GM12878 (cell line): ENCODE data around the gene SIN3A. TPM values are rescaled to one million over a fixed set of nuclear protein-coding genes. Genes with fewer than 3 reads are reported as not detected.

ENCODE experiments used
- ATAC-seq: fragments of 200-7000 bp; cut with Tn5 transposase; 3 replicates; pipeline ENCODE4 v1.9.1; 2020; ENCODE audit warnings: mild to moderate bottlenecking, moderate library complexity
- BruUV-seq: library from RNA; stranded (reverse); fragments of 400-500 nt; replicated peaks from 2 replicates; lab custom pipeline; 2021; lab: Mats Ljungman, UMichigan
- CTCF ChIA-PET: fragments of 300-600 bp; sonication (Branson Sonifier 250); formaldehyde crosslinking; extraction: SDS; loops from one replicate; lab custom pipeline; 2021; ENCODE audit warnings: inconsistent platforms; lab: Yijun Ruan, JAX
- POLR2A ChIA-PET: fragments of 350-600 bp; formaldehyde crosslinking; extraction: SDS; loops from one replicate; lab custom pipeline; 2021; ENCODE audit warnings: inconsistent platforms; lab: Charles Lee
- RAD21 ChIA-PET: fragments of 300-600 bp; sonication (Branson Sonifier 250); formaldehyde crosslinking; loops from one replicate; lab custom pipeline; 2023; ENCODE audit warnings: antibody characterized with exemption; ENCODE audit not compliant: unreplicated experiment; lab: Charles Lee
- SMC1A ChIA-PET: fragments of 300-600 bp; sonication (Branson Sonifier 250); formaldehyde crosslinking; loops from one replicate; lab custom pipeline; 2023; ENCODE audit not compliant: unreplicated experiment, uncharacterized antibody; lab: Charles Lee
- DNase-seq: peaks from one replicate; pipeline ENCODE4 v3.0.0-alpha.2; 2011; ENCODE audit warnings: low read depth, low spot score
- FAIRE-seq: peaks from 3 replicates; lab custom pipeline; 2011; peaks lifted over from hg19 to GRCh38; lab: Jason Lieb, UNC
- H2AFZ ChIP-seq: 2 replicates; pipeline ENCODE4 v1.6.0; 2011; ENCODE audit warnings: low read depth, low read length, control low read depth; ENCODE audit not compliant: control insufficient read depth
- H3K27ac ChIP-seq: 2 replicates; pipeline ENCODE4 v1.5.1; 2011; ENCODE audit warnings: control low read depth; ENCODE audit not compliant: control insufficient read depth, insufficient read depth
- H3K27me3 ChIP-seq, 2 experiments: replicated peaks in 1 of 2; 2 replicates each; pipeline versions ENCODE4 v1.6.0 to v1.6.1; 2011; ENCODE audit warnings: low read length in 1 of 2; ENCODE audit not compliant: control insufficient read depth in 2 of 2, insufficient read depth in 2 of 2
- H3K36me3 ChIP-seq, 2 experiments: 2 replicates each; pipeline ENCODE4 v1.5.1; 2011; ENCODE audit warnings: low read length in 1 of 2; ENCODE audit not compliant: control insufficient read depth in 2 of 2, insufficient read depth in 2 of 2
- H3K4me1 ChIP-seq: 2 replicates; pipeline ENCODE4 v1.6.1; 2011; ENCODE audit warnings: mild to moderate bottlenecking, low read length, moderate library complexity, mixed read lengths; ENCODE audit not compliant: control insufficient read depth, insufficient read depth
- H3K4me2 ChIP-seq: 2 replicates; pipeline ENCODE4 v1.6.0; 2011; ENCODE audit warnings: control low read depth; ENCODE audit not compliant: control insufficient read depth, insufficient read depth
- H3K4me3 ChIP-seq: fragments of 200-600 bp; sonication (generic); 2 replicates; pipeline ENCODE4 v1.5.1; 2016
- H3K79me2 ChIP-seq: 2 replicates; pipeline ENCODE4 v1.6.0; 2011; ENCODE audit warnings: low read length; ENCODE audit not compliant: control insufficient read depth, insufficient read depth
- H3K9ac ChIP-seq: 2 replicates; pipeline ENCODE4 v1.8.0; 2011; ENCODE audit warnings: low read length, control low read depth, mixed read lengths; ENCODE audit not compliant: control insufficient read depth, insufficient read depth
- H3K9me3 ChIP-seq: replicated peaks from 3 replicates; pipeline ENCODE4 v1.5.1; 2011; ENCODE audit warnings: mild to moderate bottlenecking, low read length; ENCODE audit not compliant: control insufficient read depth, insufficient read depth
- H4K20me1 ChIP-seq: 2 replicates; pipeline ENCODE4 v1.6.0; 2011; ENCODE audit not compliant: control insufficient read depth, insufficient read depth
- ATF7 ChIP-seq: fragments of 450-650 bp; IDR thresholded peaks from 2 replicates; pipeline ENCODE4 v1.6.1; 2016; ENCODE audit warnings: low read depth, mild to moderate bottlenecking
- CEBPB ChIP-seq, 2 experiments: fragments of 150-350 bp in 1 of 2; IDR thresholded peaks; 2 replicates each; pipeline ENCODE4 v1.6.1; 2012 to 2014; ENCODE audit warnings: low read depth in 2 of 2, low read length in 2 of 2, borderline replicate concordance in 1 of 2, inconsistent platforms in 1 of 2
- DPF2 ChIP-seq: fragments of 450-650 bp; IDR thresholded peaks from 2 replicates; pipeline ENCODE4 v1.6.1; 2017; ENCODE audit warnings: mild to moderate bottlenecking
- IKZF2 ChIP-seq, 2 experiments: fragments of 450-650 bp; IDR thresholded peaks; 2 replicates each; pipeline ENCODE4 v1.6.1; 2017; ENCODE audit warnings: mild to moderate bottlenecking in 2 of 2, moderate library complexity in 2 of 2
- JUNB ChIP-seq: IDR thresholded peaks from 2 replicates; pipeline ENCODE4 v1.6.1; 2016; ENCODE audit warnings: antibody characterized with exemption, mild to moderate bottlenecking
- MYB ChIP-seq: fragments of 150-350 bp; IDR thresholded peaks from 2 replicates; pipeline ENCODE4 v1.6.1; 2014; ENCODE audit warnings: mild to moderate bottlenecking, low read depth, low read length, borderline replicate concordance
- PAX5 ChIP-seq: IDR thresholded peaks from 2 replicates; pipeline ENCODE4 v1.6.1; 2011; ENCODE audit warnings: low read depth, low read length, borderline replicate concordance
- PAX8 ChIP-seq: fragments of 450-650 bp; IDR thresholded peaks from 2 replicates; pipeline ENCODE4 v1.6.1; 2017; ENCODE audit warnings: mild to moderate bottlenecking, moderate library complexity
- POLR2AphosphoS5 ChIP-seq: IDR thresholded peaks from 2 replicates; pipeline ENCODE4 v1.6.1; 2011; ENCODE audit warnings: mild to moderate bottlenecking, low read length, inconsistent platforms
- SREBF2 ChIP-seq: IDR thresholded peaks from 2 replicates; pipeline ENCODE4 v1.6.1; 2012; ENCODE audit warnings: mild to moderate bottlenecking, low read length
- TCF12 ChIP-seq: IDR thresholded peaks from 2 replicates; pipeline ENCODE4 v1.6.1; 2011; ENCODE audit warnings: low read depth, mild to moderate bottlenecking, low read length
- WGBS: methylation state at CpG from one replicate; pipeline ENCODE4 v1.1.6; 2016; ENCODE audit warnings: low lambda C conversion rate; ENCODE audit not compliant: insufficient replicate concordance, insufficient coverage; ENCODE audit errors: missing lambda C conversion rate; 5-methylcytosine and 5-hydroxymethylcytosine counted together
- in situ Hi-C: fragments of 300-500 bp; cut with MboI; formaldehyde crosslinking; loops from 9 replicates; pipeline ENCODE4 v1.14.3; 2018; ENCODE audit warnings: mixed read lengths
- intact Hi-C: fragments of 100-400 bp; cut with micrococcal nuclease; formaldehyde crosslinking; loops from one replicate; pipeline ENCODE4 v1.14.2; 2022; ENCODE audit not compliant: unreplicated experiment
- polyA plus RNA-seq, 11 experiments: library from polyadenylated mRNA; depleted of rRNA in 4 of 11; unstranded in 6 of 11; stranded (reverse) in 5 of 11; fragments of >200 nt; fragmentation: Nextera tagmentation in 4 of 11; fragmentation: Illumina TruSeq in 1 of 11; extraction: Ambion mirVana in 4 of 11; extraction: Trizol in 1 of 11; gene quantifications; 1 replicate in 1 of 11; 2 replicates in 10 of 11; pipeline versions ENCODE4 v1.2.1 to v1.2.3, GENCODE V29; 2011 to 2016; ENCODE audit warnings: inconsistent platforms in 2 of 11, missing spikeins in 2 of 11, low read depth in 1 of 11
- total RNA-seq, 4 experiments: library from RNA; depleted of rRNA in 3 of 4; stranded (reverse); fragments of >200 nt in 3 of 4; fragmentation: Illumina TruSeq in 1 of 4; extraction: Trizol in 1 of 4; gene quantifications; 2 replicates each; pipeline versions ENCODE4 v1.2.1 to v1.2.3, GENCODE V29; 2013 to 2021

SIN3A gene
- total and polyA plus RNA-seq, 10 of the 15 experiments (the other 5 are each of a cell fraction or from before 2014, with no cell fraction given): 6.4 to 62.2 (median 29.2) TPM

GRCh38 chr15:75364881-75365280 is 86.6 kb downstream of the SIN3A start (continued):
- TF ChIP-seq POLR2AphosphoS5: no peak
- no peak for TF ChIP-seq DPF2
- TF ChIP-seq PAX8: no peak
- TF ChIP-seq IKZF2 (IDR thresholded peaks at IDR 0.05): no peak
- TF ChIP-seq CEBPB (IDR thresholded peaks at IDR 0.05; ENCODE audit: borderline replicate concordance in 1 of 2, low read depth in 2 of 2, low read length in 2 of 2): no peak
- no peak for TF ChIP-seq JUNB
- no peak for TF ChIP-seq ATF7
- TF ChIP-seq SREBF2: no peak
- no peak for TF ChIP-seq TCF12
- TF ChIP-seq MYB: no peak

- ChIA-PET POLR2A (no interaction called here), CTCF (interaction anchor here (1.4 kb wide), 1 partner anchor 276 kb away, joined by 3 read pairs; the partner anchor contains the start of gene IMP3), SMC1A (interaction anchor here (0.7 kb wide), 1 partner anchor 13 kb away, joined by 3 read pairs; no protein-coding TSS in a partner anchor), RAD21 (no interaction called here)
- WGBS: 92% methylated on average over 9 of the region's 9 CpGs
- Histone ChIP-seq H3K9ac (no peak overlapping the region), H2AFZ (no peak overlapping the region), H3K4me2 (no peak overlapping the region), H3K36me3 (peaks cover 0 to 12% of the 10 kb centered on the region in 2 experiments), H3K4me1 (peaks cover 6% of the 10 kb centered on the region), H3K27ac (no peak overlapping the region), H3K9me3 (no peaks in the 10 kb centered on the region), H3K4me3 (no peak overlapping the region), H3K27me3 (no peaks in the 10 kb centered on the region), H3K79me2 (peaks cover 5% of the 10 kb centered on the region), H4K20me1 (no peaks in the 10 kb centered on the region)
- BruUV-seq: no TSS peak
- DNase-seq (no peak), ATAC-seq (no peak), FAIRE-seq (no peak)
- in situ Hi-C loops (no loop called here), intact Hi-C loops (no loop called here)
- TF ChIP-seq PAX5: no peak
Measured at GRCh38 chr15:75363786-75364185, 87.7 kb downstream of the SIN3A start.
